ENCODE data around the gene COL4A1. TPM values are rescaled to one million over a fixed set of nuclear protein-coding genes. Genes with fewer than 3 reads are reported as not detected.

The COL4A1 gene
- total RNA-seq, 1 experiment from 2014 or later: 0.10 TPM

- DNase-seq (ENCODE audit: low spot score): no peak
Measured at GRCh38 chr13:110258876-110259631, 47.9 kb downstream of the COL4A1 start.

- no peak for DNase-seq (ENCODE audit: low spot score)
Measured at GRCh38 chr13:110257408-110257807, 49.5 kb downstream of the COL4A1 start.

GRCh38 chr13:110256126-110256905 lies 50.6 kb downstream of the COL4A1 start:
- DNase-seq (ENCODE audit: low spot score): no peak

- DNase-seq (ENCODE audit: low spot score): no peak
Measured at GRCh38 chr13:110254751-110255553, 52.0 kb downstream of the COL4A1 start.

GRCh38 chr13:110254151-110254679 lies 52.7 kb downstream of the COL4A1 start:
- DNase-seq (ENCODE audit: low spot score): no peak

GRCh38 chr13:110251193-110251819 lies 55.7 kb downstream of the COL4A1 start:
- no peak for DNase-seq (ENCODE audit: low spot score)

GRCh38 chr13:110250258-110250891 lies 56.6 kb downstream of the COL4A1 start:
- DNase-seq (ENCODE audit: low spot score): no peak

GRCh38 chr13:110249326-110249725 lies 57.6 kb downstream of the COL4A1 start:
- no peak for DNase-seq (ENCODE audit: low spot score)

- no peak for DNase-seq (ENCODE audit: low spot score)
Measured at GRCh38 chr13:110248449-110249143, 58.4 kb downstream of the COL4A1 start.

GRCh38 chr13:110246530-110246929 lies 60.4 kb downstream of the COL4A1 start:
- no peak for DNase-seq (ENCODE audit: low spot score)

GRCh38 chr13:110245416-110245899 lies 61.5 kb downstream of the COL4A1 start:
- DNase-seq (ENCODE audit: low spot score): no peak

GRCh38 chr13:110244976-110245375 lies 62.0 kb downstream of the COL4A1 start:
- no peak for DNase-seq (ENCODE audit: low spot score)

- no peak for DNase-seq (ENCODE audit: low spot score)
Measured at GRCh38 chr13:110244071-110244830, 62.7 kb downstream of the COL4A1 start.

- no peak for DNase-seq (ENCODE audit: low spot score)
Measured at GRCh38 chr13:110242615-110243014, 64.3 kb downstream of the COL4A1 start.

GRCh38 chr13:110240943-110241342 lies 66.0 kb downstream of the COL4A1 start:
- DNase-seq (ENCODE audit: low spot score): no peak

- no peak for DNase-seq (ENCODE audit: low spot score)
Measured at GRCh38 chr13:110240352-110240751, 66.6 kb downstream of the COL4A1 start.

GRCh38 chr13:110239280-110240125 lies 67.5 kb downstream of the COL4A1 start:
- DNase-seq (ENCODE audit: low spot score): no peak

- no peak for DNase-seq (ENCODE audit: low spot score)
Measured at GRCh38 chr13:110238818-110239195, 68.2 kb downstream of the COL4A1 start.
